ENCODE measurements around the gene CATSPER3. TPM values are rescaled to one million over a fixed set of nuclear protein-coding genes. Genes with fewer than 3 reads are reported as not detected.

CATSPER3 gene
- total RNA-seq, 4 donors from 2014 or later, result 0.42 to 0.65 TPM; not detected in 2

GRCh38 chr5:135036405-135036804 is 68.7 kb downstream of the CATSPER3 start:
- Histone ChIP-seq H3K27ac (replicated peaks in 1 of 4) (no peak overlapping the region), H3K27me3 (peaks cover 32 to 100% (median 71%) of the 10 kb centered on the region in 4 donors), H3K9me3 (no peaks in the 10 kb centered on the region), H3K4me3 (no peak overlapping the region), H3K4me1 (peaks cover 33 to 60% (median 59%) of the 10 kb centered on the region in 4 donors), H3K36me3 (no peaks in the 10 kb centered on the region)
- intact Hi-C loops (cut with DNase I), result no loop called here
- no peak for TF ChIP-seq CTCF (IDR thresholded peaks at IDR 0.05)
- no peak for TF ChIP-seq EP300 (IDR thresholded peaks at IDR 0.05)
- TF ChIP-seq POLR2AphosphoS5 (IDR thresholded peaks at IDR 0.05), result no peak
- TF ChIP-seq POLR2A (IDR thresholded peaks at IDR 0.05; ENCODE audit: low read depth), result no peak
- WGBS, result 90% methylated on average over 3 of the region's 4 CpGs
- no peak for DNase-seq (ENCODE audit: extremely low spot score)

GRCh38 chr5:135037519-135038204 is 70.0 kb downstream of the CATSPER3 start:
- TF ChIP-seq POLR2AphosphoS5 (IDR thresholded peaks at IDR 0.05) (no peak), POLR2A (IDR thresholded peaks at IDR 0.05; ENCODE audit: low read depth) (no peak), CTCF (IDR thresholded peaks at IDR 0.05) (no peak), EP300 (IDR thresholded peaks at IDR 0.05) (no peak)
- no peak for DNase-seq (ENCODE audit: extremely low spot score)
- H3K4me1 ChIP-seq, result peaks cover 31 to 50% (median 47%) of the 10 kb centered on the region in 4 donors
- peak overlapping the region in 1 of 4 donors; percentile 0 for H3K4me3 ChIP-seq
- no peaks in the 10 kb centered on the region for H3K36me3 ChIP-seq
- H3K27ac ChIP-seq (replicated peaks in 1 of 4), result no peak overlapping the region
- H3K27me3 ChIP-seq, result peaks cover 24 to 100% (median 61%) of the 10 kb centered on the region in 4 donors
- intact Hi-C loops (cut with DNase I), result no loop called here
- no peaks in the 10 kb centered on the region for H3K9me3 ChIP-seq
- WGBS, result 41% methylated on average over 11 of the region's 11 CpGs

GRCh38 chr5:135038205-135038812 is 70.6 kb downstream of the CATSPER3 start:
- H3K4me1 ChIP-seq, result peaks cover 25 to 44% (median 41%) of the 10 kb centered on the region in 4 donors
- no peak overlapping the region for H3K27ac ChIP-seq (replicated peaks in 1 of 4)
- H3K4me3 ChIP-seq, result peak overlapping the region in 2 of 4 donors; percentile 34 to 56
- 37% methylated on average over 18 of the region's 20 CpGs for WGBS
- no peaks in the 10 kb centered on the region for H3K9me3 ChIP-seq
- no peak for DNase-seq (ENCODE audit: extremely low spot score)
- TF ChIP-seq POLR2AphosphoS5 (IDR thresholded peaks at IDR 0.05), result no peak
- TF ChIP-seq EP300 (IDR thresholded peaks at IDR 0.05), result no peak
- no peak for TF ChIP-seq POLR2A (IDR thresholded peaks at IDR 0.05; ENCODE audit: low read depth)
- no peak for TF ChIP-seq CTCF (IDR thresholded peaks at IDR 0.05)
- peaks cover 17 to 100% (median 55%) of the 10 kb centered on the region in 4 donors for H3K27me3 ChIP-seq
- intact Hi-C loops (cut with DNase I), result no loop called here
- H3K36me3 ChIP-seq, result no peaks in the 10 kb centered on the region

GRCh38 chr5:135038813-135039270 is 71.1 kb downstream of the CATSPER3 start:
- no peak for TF ChIP-seq CTCF (IDR thresholded peaks at IDR 0.05)
- TF ChIP-seq POLR2AphosphoS5 (IDR thresholded peaks at IDR 0.05), result no peak
- TF ChIP-seq POLR2A (IDR thresholded peaks at IDR 0.05; ENCODE audit: low read depth), result no peak
- no peak for TF ChIP-seq EP300 (IDR thresholded peaks at IDR 0.05)
- Histone ChIP-seq H3K27ac (replicated peaks in 1 of 4) (peak overlapping the region in 1 of 4 donors; percentile 57), H3K27me3 (peaks cover 12 to 100% (median 51%) of the 10 kb centered on the region in 4 donors), H3K36me3 (no peaks in the 10 kb centered on the region), H3K9me3 (no peaks in the 10 kb centered on the region), H3K4me1 (peaks cover 21 to 38% (median 35%) of the 10 kb centered on the region in 4 donors), H3K4me3 (peak overlapping the region; percentile 34 to 56 (median 46))
- 18% methylated on average over 18 of the region's 42 CpGs for WGBS
- intact Hi-C loops (cut with DNase I), result no loop called here
- DNase-seq (ENCODE audit: extremely low spot score), result no peak

Measured in esophagus muscularis mucosa (tissue), 4 donors.